ENCODE measurements around the gene CD34.
"Not testable (repeated sequence)": the region's sequence is repeated elsewhere in the genome, so short reads cannot be mapped to it uniquely, and the experiment has no call there.

CD34 gene

DNA sequence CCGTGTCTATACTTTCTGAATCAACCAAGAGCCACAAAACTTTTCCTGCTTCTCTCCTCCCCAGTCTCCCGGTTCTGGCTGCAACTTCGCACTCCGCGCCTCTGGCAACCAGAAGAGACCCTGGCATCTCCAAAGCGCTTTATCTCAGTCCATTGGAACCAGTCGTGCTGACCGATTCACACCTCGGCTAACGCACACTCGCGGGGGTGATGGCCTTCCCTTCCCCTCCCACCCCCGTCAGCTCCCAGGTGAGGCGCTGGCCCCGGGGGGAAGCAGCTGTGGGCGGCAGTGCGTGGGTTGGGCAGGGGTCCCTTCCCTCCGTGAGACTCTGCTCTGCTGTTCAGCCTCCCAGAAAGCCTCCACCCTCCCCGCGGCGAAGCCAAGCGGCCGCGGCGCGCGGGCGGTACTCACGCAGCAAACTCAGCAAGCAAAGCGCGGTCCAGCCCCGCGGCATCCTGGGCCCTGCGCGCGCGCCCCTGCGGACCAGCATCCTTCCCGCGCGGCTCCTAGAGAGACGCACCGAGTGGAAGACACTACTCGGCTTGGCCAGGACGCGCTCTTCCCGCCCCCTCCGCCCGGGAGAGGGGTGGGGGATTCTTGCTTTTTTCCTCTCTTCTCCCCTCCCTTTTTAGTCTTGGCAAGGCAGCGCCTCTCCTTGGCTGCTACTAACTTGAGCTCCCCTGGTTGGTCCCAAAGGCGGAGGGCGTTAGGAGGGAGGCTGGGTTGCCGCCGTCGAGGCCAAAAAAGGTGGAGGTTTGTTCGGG lies at the start of gene CD34:
CD34 (minus strand) TSS at position 535 of the 764 bp plus-strand sequence; CDS start at position 490, 45 bp downstream.
- no peak for DNase-seq

GRCh38 chr1:207960346-207960745 lies 49.4 kb upstream of the CD34 start:
- DNase-seq: no peak

- DNase-seq: no peak
Measured at GRCh38 chr1:207959910-207960309, 49.0 kb upstream of the CD34 start.

GRCh38 chr1:207959141-207959825 lies 48.4 kb upstream of the CD34 start:
- no peak for DNase-seq

- DNase-seq: no peak
Measured at GRCh38 chr1:207958376-207959139, 47.6 kb upstream of the CD34 start.

GRCh38 chr1:207956986-207957385 lies 46.1 kb upstream of the CD34 start:
- no peak for DNase-seq

DNA sequence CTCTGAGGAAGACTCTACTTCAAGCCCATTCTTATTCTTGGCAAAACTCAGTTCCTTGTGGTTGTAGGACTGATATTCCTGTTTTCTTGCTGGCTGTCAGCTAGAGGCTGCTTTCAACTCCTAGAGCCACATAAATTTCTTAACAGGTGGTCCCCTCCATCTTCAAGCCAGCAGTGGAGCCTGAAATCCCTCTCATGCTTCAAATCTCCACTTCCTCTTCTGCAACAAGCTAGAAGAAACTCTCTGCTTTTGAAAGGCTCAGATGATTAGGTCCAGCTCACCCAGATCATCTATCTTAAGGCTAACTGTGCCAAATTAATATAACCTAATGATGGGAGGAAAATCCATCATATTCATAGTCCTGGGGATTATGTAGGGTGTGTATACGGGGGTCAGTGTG lies 43.2 kb upstream of the CD34 start:
- DNase-seq: no peak

DNA sequence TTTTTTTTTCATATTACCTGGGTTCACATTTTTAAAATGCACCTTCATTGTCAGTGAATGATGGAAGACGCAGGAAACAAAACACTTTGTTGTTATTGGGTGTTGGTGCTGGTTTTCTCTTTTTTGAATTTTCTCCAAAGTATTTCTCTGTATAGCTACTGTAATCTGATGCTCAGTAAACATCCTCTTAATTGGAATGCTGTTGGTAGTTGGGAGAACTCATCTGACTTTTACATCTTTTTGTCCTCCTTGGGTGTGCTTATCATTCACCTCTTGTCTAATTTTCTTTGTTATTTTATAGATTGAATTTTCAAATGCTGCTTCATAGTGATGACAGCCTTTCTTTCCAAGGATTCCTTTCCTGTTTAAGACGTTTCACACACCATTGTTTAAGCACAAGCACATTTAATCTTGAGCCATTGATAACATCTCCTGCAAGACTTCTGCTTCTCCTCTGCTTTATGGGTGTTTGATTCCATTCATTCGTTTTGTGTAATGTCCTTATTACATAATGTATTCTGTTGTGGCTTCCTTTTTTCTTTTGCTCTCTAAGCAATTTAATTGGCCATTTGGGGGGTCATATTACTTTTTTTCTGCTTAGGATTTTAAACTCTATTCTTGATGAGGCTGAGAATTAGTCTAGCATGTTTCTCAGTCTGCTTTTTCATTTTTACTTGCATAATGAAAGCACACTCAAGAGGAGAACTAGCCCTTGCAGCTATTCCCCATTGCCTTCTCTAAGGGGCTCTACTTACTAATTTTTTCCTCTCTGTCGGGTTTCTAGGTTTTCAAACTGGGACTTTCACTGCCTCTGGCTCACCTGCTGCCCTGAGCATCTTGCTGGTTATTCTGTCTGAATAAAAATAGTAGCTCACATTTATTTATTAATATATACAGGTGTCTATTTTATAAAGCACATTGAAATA lies 42.0 kb upstream of the CD34 start:
- DNase-seq: no peak

- no peak for DNase-seq
Measured at GRCh38 chr1:207951652-207952051, 40.7 kb upstream of the CD34 start.

DNA sequence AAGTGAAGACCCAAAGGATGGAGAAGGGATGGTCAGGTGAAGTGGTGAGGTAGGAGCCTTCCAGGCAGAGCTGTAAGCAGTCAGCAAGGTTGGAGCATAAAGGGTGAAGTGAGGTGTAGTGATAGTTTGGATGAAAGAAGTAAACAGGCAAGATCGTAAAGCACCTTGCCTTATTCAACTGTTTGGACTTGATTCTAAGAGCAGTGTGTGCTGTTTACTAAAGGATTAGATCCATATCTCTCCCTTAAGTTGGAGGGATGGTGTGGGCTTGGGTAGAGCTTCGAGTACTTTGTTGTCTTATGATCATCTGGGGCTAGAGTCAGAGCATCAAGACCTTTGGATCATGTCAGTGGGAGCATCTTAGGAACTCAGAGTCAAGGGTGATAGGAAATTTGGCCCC lies 39.8 kb upstream of the CD34 start:
- DNase-seq: no peak

GRCh38 chr1:207949571-207950195 lies 38.8 kb upstream of the CD34 start:
- DNase-seq: no peak

GRCh38 chr1:207948536-207949250 lies 37.8 kb upstream of the CD34 start:
- DNase-seq: no peak

- no peak for DNase-seq
Measured at GRCh38 chr1:207946756-207947155, 35.8 kb upstream of the CD34 start.

DNA sequence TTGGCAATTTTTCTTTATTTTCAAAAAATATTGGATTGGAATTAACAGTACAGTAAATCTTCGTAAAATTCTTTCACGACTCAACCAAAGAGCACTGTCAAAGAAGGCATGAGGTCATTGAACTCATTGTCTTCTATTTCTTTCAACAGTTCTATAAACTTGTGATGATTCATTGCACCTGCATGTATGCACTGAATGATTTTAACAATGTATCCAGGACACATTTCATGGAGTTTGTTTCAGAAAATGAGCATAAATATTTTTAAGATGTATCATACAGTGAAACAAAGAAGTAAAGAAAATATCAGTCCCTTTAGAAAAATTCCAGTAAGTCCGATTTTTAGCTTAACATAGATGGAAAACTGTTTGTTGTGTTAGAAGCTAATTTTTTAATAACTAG lies 33.6 kb upstream of the CD34 start:
- no peak for DNase-seq

- not testable (repeated sequence) for DNase-seq
Measured at GRCh38 chr1:207942337-207942741, 31.4 kb upstream of the CD34 start.

DNA sequence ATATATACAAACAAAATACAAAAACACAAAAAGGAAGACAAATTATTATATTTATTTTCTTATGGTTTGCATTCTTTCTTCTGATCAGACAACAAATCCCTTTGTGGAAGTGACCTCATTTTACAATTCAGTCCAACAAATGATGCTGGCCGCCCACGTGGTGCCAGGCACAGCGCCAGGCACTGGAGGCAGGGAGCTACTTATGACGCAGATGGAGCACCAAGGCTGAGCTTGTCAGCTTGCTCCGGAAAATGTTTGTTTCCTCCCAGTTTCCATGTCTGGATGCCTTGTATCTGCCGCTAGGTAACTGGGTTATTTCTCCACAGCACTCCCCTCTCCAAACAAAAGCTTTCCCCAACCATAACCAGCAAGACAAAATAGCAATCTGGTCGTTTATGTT lies 30.7 kb upstream of the CD34 start:
- no peak for DNase-seq

DNA sequence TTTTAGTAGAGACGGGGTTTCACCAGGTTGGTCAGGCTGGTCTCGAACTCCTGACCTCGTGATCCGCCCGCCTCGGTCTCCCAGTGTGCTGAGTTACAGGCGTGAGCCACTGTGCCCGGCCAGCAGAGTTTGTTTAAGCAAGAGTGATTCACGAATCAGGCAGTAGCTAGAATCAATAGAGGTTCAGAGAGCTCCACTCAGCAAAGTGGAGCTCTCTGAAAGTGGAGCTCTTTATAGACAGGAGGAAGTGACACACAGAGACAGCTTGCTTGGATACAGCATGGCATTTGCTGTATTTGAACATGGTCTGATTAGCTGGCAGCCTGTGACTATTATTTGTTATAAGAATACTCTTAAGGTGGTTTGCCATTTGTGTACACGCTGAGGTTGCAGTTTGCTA lies 27.1 kb upstream of the CD34 start:
- no peak for DNase-seq

- no peak for DNase-seq
Measured at GRCh38 chr1:207937204-207937603, 26.3 kb upstream of the CD34 start.

- DNase-seq: no peak
Measured at GRCh38 chr1:207935166-207935583, 24.2 kb upstream of the CD34 start.

DNA sequence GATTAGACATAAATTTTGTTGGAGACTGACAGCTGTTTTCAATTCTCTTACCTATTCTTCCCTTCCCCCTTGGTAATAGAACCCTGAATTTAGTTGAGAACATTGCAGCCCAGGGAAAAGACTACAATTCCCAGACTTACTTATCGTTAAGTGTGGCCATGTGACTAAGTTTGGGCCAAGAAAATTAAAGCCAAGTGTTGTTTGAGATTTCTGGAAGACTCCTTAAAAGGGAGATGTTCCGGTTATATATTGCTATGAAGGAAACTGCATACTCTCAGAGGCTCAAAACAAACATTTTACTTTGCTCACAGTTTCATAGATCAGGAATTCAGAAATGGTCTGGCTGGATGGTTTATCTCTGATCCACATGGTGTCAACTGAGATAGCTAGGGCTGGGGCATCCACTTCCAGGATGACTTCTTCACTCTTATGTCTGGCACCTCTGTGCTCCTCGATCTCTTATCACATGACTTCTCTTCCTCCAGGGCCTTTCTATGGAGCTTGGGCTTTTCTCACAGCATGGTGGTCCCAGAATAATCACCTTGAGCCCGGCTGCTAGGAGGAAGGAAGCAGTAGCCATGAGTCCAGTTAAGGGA lies 22.4 kb upstream of the CD34 start:
- DNase-seq: no peak

GRCh38 chr1:207926984-207927383 lies 16.1 kb upstream of the CD34 start:
- no peak for DNase-seq
